ENCODE data around the gene SLC1A2.

The SLC1A2 gene

GRCh38 chr11:35210876-35211546 is 208.3 kb downstream of the SLC1A2 start:
- Histone ChIP-seq H3K36me3 (ENCODE audit: control insufficient read depth, insufficient read depth, low read length) (no peaks in the 10 kb centered on the region), H3K9me3 (ENCODE audit: control insufficient read depth, insufficient read depth, low read length) (no peaks in the 10 kb centered on the region), H3K4me1 (ENCODE audit: control insufficient read depth, insufficient read depth, low read length) (peaks cover 13% of the 10 kb centered on the region), H3K4me3 (ENCODE audit: low read depth, low read length) (no peak overlapping the region), H3K9ac (ENCODE audit: low read depth, low read length) (no peak overlapping the region), H3K27me3 (ENCODE audit: control insufficient read depth, insufficient read depth, low read length) (no peaks in the 10 kb centered on the region)

DNA sequence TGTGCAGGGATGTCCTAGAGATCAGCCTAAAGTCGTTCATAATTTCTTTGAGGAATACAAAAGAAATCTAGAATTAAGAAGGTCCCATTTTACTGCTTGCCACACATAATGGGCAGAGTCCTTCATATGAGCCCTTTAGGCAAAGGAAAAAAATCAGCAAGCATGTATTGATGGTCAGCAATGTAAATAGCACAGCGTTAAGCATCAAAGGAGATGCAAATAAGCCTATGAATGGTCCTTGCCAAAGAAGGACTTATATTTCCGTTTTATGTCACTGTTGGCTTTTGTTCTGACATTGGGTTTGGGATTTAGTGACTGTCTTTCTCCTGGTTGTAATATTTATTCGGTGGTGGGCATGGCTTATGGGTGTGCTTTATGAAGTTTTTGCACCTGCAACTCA is 210.6 kb downstream of the SLC1A2 start:
- no peaks in the 10 kb centered on the region for H3K27me3 ChIP-seq (ENCODE audit: control insufficient read depth, insufficient read depth, low read length)
- H3K4me1 ChIP-seq (ENCODE audit: control insufficient read depth, insufficient read depth, low read length) = peaks cover 7% of the 10 kb centered on the region
- no peaks in the 10 kb centered on the region for H3K36me3 ChIP-seq (ENCODE audit: control insufficient read depth, insufficient read depth, low read length)
- no peak overlapping the region for H3K4me3 ChIP-seq (ENCODE audit: low read depth, low read length)
- no peak overlapping the region for H3K9ac ChIP-seq (ENCODE audit: low read depth, low read length)
- H3K9me3 ChIP-seq (ENCODE audit: control insufficient read depth, insufficient read depth, low read length) = no peaks in the 10 kb centered on the region

DNA sequence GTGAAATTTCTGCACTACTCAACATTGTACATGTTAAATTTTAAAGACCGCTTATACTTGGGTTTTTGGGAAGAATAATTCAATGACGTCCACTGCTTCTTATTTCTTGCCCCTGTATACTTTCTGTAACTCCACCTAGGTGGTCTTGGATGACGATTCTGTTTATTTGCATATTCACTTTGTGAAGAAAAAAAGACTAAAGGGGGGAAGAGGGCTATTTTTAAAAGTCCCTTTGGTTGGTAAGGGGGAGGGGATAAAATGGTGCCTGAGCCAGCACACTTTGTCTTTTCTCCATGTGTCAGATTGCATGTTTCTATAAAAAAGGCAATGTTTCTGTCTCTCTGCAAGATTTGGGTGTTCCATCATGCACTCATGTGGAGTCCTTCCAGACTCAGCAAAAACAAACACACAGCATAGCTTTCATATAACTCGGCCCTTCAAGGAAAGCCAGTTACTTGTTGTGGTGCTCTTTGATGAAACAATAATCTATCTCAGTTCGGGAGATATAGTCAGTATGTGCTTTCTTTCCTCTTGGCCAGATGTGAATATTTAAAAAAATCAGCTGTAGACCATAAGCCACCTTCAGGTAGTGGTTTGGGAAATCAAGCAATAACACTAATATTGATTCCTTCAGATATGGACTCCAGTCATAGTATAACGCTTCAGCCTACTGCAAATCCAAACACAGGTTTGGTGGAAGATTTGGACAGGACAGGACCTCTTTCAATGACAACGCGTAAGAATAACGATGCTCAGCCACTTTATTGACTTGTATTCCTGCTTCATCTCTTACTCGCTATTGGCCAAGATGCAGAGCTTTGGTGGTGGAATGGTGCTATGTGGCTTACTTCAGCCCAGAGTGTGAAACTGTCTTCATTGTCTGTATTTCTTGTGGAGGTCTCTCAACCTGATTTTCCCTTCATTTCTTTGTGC is 211.6 kb downstream of the SLC1A2 start:
- no peaks in the 10 kb centered on the region for H3K27me3 ChIP-seq (ENCODE audit: control insufficient read depth, insufficient read depth, low read length)

DNA sequence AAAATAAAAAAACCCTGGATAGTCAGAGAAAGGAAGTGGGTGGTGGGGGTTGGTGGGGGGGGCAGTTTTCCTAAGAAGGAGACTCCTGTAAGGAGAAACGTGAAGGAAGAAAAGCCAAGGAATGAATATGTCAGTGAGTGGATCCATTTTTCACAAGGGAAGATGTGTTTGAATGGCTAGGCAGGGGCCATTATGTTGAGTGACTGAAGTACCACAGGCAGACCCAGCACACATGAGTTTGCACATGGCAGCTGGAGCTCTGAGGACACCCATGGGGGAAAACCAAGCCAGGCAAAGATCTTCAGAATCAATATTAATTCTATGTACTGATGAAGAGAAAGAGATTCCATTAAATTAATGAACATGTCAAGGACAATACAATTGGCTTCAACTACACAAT is 212.7 kb downstream of the SLC1A2 start:
- Histone ChIP-seq H3K9ac (ENCODE audit: low read depth, low read length) (no peak overlapping the region), H3K4me3 (ENCODE audit: low read depth, low read length) (no peak overlapping the region), H3K27me3 (ENCODE audit: control insufficient read depth, insufficient read depth, low read length) (no peaks in the 10 kb centered on the region), H3K36me3 (ENCODE audit: control insufficient read depth, insufficient read depth, low read length) (no peaks in the 10 kb centered on the region), H3K9me3 (ENCODE audit: control insufficient read depth, insufficient read depth, low read length) (no peaks in the 10 kb centered on the region), H3K4me1 (ENCODE audit: control insufficient read depth, insufficient read depth, low read length) (peaks cover 7% of the 10 kb centered on the region)

More for the DNA sequence above, 211.6 kb downstream of the SLC1A2 start:
- Histone ChIP-seq H3K36me3 (ENCODE audit: control insufficient read depth, insufficient read depth, low read length) (no peaks in the 10 kb centered on the region), H3K4me1 (ENCODE audit: control insufficient read depth, insufficient read depth, low read length) (peaks cover 7% of the 10 kb centered on the region), H3K4me3 (ENCODE audit: low read depth, low read length) (no peak overlapping the region), H3K9me3 (ENCODE audit: control insufficient read depth, insufficient read depth, low read length) (no peaks in the 10 kb centered on the region), H3K9ac (ENCODE audit: low read depth, low read length) (no peak overlapping the region)

- Histone ChIP-seq H3K36me3 (ENCODE audit: control insufficient read depth, insufficient read depth, low read length) (no peaks in the 10 kb centered on the region), H3K27me3 (ENCODE audit: control insufficient read depth, insufficient read depth, low read length) (no peaks in the 10 kb centered on the region), H3K4me3 (ENCODE audit: low read depth, low read length) (no peak overlapping the region), H3K4me1 (ENCODE audit: control insufficient read depth, insufficient read depth, low read length) (peaks cover 7% of the 10 kb centered on the region), H3K9me3 (ENCODE audit: control insufficient read depth, insufficient read depth, low read length) (no peaks in the 10 kb centered on the region), H3K9ac (ENCODE audit: low read depth, low read length) (no peak overlapping the region)
Measured at GRCh38 chr11:35204614-35205013, 214.7 kb downstream of the SLC1A2 start.

Data from iPS-15b (cell line).